Activated naive CD8-positive, alpha-beta T cell (primary cell): ENCODE measurements around the gene RNF212B.
"Not testable (repeated sequence)": the region's sequence is repeated elsewhere in the genome, so short reads cannot be mapped to it uniquely, and the experiment has no call there.

Experiments used
- H3K27ac Mint-ChIP-seq: one replicate; pipeline ENCODE4 v1.8.0; 2021; ENCODE audit warnings: mixed read lengths
- H3K27me3 Mint-ChIP-seq: one replicate; pipeline ENCODE4 v1.8.0; 2021; ENCODE audit warnings: mixed read lengths
- H3K36me3 Mint-ChIP-seq: one replicate; pipeline ENCODE4 v1.8.0; 2021; ENCODE audit warnings: mixed read lengths
- H3K4me1 Mint-ChIP-seq: one replicate; pipeline ENCODE4 v1.8.0; 2021; ENCODE audit warnings: low read depth, mixed read lengths
- H3K4me3 Mint-ChIP-seq: one replicate; pipeline ENCODE4 v1.8.0; 2021; ENCODE audit warnings: mild to moderate bottlenecking, mixed read lengths
- H3K9me3 Mint-ChIP-seq: one replicate; pipeline ENCODE4 v1.8.0; 2021; ENCODE audit warnings: low read depth, mixed read lengths

Gene RNF212B, protein sequence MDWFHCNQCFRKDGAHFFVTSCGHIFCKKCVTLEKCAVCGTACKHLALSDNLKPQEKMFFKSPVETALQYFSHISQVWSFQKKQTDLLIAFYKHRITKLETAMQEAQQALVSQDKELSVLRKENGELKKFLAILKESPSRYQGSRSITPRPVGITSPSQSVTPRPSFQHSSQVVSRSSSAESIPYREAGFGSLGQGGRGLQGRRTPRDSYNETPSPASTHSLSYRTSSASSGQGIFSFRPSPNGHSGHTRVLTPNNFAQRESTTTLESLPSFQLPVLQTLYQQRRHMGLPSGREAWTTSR

DNA sequence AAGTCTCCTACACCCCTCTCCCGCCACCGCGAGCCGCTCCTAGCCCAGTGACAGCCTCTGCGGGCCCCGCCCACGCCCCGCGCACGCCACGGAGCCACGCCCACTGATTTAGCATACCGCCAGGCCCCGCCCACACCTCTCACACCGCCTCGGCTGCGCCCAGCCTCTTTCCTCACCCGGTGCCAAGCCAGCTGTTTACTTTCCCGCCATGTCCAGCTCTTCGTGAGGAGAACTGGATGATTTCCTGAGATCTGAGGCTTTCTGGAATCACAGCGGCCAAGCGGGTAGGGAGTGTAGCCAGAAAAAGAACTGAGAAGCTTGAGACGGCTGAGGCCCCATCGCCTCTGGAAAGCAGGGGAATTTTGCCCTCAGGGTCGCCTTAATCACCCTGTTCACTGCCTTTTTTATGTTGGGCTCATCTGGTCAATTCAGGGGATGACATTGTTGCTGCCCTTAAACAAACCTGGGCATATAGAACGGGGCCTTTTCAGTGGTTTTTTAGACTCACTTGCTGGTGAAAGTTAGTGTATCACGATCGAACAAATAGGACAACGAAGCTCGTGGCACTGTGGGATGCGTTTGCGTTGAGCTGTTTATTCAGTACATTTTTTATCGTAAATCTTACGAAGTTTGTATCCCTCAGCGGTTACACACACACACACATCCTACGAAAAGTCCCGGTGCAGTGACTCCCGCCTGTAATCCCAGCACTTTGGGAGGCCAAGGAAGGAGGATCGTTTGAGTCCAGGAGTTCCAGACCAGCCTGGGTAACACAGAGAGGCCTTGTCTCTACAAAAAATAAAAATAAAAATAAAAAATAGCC lies at the start of gene RNF212B:
TSS of gene RNF212B (plus strand) at position 165 of the 823 bp plus-strand sequence. CDS start 2,410 bp downstream, outside the sequence.
- peak within 1 kb of the TSS; percentile 69 for H3K4me3 Mint-ChIP-seq
- H3K9me3 Mint-ChIP-seq: no peaks in the 10 kb centered on the region
- H3K27ac Mint-ChIP-seq: no peak within 1 kb of the TSS
- peaks cover 8% of the 10 kb centered on the region for H3K27me3 Mint-ChIP-seq
- peaks cover 4% of the 10 kb centered on the region for H3K4me1 Mint-ChIP-seq
- no peaks in the 10 kb centered on the region for H3K36me3 Mint-ChIP-seq

DNA sequence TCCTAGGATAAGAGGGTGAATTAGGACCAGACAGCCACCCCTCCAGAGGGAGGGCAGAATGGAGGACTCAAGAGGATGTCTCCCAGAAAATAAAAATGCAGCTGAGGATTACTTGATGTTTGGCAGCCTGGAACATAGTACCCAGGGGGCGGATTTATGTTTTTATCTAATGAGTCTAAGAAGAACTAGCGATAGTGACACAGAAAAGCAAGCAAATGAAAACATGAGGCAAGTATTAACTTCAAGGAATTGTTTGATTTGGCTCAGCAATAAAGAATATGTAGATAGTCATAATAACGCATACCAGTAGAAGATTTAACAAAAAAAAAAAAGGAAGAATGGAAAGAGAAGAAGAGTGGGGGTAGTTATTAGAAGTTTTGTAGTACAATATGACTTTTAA lies 44.3 kb upstream of the RNF212B start:
- no peaks in the 10 kb centered on the region for H3K4me1 Mint-ChIP-seq
- H3K27ac Mint-ChIP-seq: no peak overlapping the region
- no peaks in the 10 kb centered on the region for H3K9me3 Mint-ChIP-seq
- H3K36me3 Mint-ChIP-seq: no peaks in the 10 kb centered on the region
- H3K4me3 Mint-ChIP-seq: no peak overlapping the region
- H3K27me3 Mint-ChIP-seq: peaks cover 3% of the 10 kb centered on the region

DNA sequence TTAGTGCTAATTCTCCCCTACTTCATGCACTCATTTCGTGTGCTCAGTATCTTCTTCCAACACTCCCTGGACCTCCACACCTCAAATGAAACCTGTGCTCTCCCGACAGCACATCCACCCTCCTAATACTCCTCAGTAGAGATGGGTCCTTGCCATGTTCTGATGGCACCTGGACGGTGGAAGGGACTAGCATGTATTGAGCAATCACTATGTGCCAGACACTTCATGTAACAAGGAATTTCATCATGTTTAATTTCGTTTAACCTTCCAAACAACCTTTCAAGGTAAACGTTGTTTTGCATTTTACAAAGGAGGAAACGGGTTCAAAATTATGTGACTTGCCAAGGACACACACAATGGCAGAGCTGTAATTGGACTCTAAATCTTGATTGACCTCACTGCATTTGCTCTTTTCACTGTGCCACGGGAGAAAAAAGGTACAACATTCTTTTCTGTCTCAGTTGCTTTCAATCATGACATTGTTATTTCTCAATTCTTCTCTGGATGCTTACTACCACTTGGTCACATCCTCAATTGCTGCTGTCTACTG lies 42.1 kb upstream of the RNF212B start:
- no peaks in the 10 kb centered on the region for H3K36me3 Mint-ChIP-seq
- H3K4me1 Mint-ChIP-seq: no peaks in the 10 kb centered on the region
- peaks cover 3% of the 10 kb centered on the region for H3K27me3 Mint-ChIP-seq
- no peak overlapping the region for H3K4me3 Mint-ChIP-seq
- no peaks in the 10 kb centered on the region for H3K9me3 Mint-ChIP-seq
- H3K27ac Mint-ChIP-seq: no peak overlapping the region

DNA sequence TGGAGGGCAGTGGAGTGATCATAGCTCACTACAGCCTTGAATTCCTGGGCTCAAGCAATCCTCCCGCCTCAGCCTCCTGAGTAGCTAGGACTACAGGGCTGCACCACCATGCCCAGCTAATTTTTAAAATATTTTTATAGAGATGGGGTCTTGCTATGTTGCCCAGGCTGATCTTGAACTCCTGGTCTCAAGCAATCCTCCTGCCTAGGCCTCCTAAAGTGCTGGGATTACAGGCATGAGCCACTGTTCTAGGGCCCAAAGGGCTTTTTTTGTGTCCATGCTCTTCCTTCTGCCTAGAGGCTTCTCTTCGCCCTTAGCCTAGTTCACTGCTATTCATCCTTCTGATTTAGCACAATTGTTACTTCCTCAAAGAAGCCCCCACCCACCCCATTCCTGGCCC lies 41.2 kb upstream of the RNF212B start:
- H3K9me3 Mint-ChIP-seq, H3K27ac Mint-ChIP-seq, H3K4me3 Mint-ChIP-seq, H3K36me3 Mint-ChIP-seq, H3K4me1 Mint-ChIP-seq, H3K27me3 Mint-ChIP-seq: not testable (repeated sequence)

DNA sequence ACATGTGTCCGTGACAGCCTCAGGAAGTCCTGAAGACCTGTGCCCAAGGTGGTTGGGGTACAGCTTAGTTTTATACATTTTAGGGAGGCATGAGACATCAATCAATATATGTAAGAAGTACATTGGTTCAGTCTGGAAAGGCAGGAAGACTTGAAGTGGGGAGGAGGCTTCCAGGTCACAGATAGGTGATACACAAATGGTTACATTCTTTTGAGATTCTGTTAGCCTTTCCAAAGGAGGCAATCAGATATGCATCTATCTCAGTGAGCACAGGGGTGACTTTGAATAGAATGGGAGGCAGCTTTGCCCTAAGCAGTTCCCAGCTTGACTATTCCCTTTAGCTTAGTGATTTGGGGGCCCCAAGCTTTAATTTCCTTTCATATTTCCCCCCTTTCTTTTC lies 38.6 kb upstream of the RNF212B start:
- H3K27me3 Mint-ChIP-seq, H3K4me1 Mint-ChIP-seq, H3K27ac Mint-ChIP-seq, H3K36me3 Mint-ChIP-seq, H3K9me3 Mint-ChIP-seq, H3K4me3 Mint-ChIP-seq: not testable (repeated sequence)

DNA sequence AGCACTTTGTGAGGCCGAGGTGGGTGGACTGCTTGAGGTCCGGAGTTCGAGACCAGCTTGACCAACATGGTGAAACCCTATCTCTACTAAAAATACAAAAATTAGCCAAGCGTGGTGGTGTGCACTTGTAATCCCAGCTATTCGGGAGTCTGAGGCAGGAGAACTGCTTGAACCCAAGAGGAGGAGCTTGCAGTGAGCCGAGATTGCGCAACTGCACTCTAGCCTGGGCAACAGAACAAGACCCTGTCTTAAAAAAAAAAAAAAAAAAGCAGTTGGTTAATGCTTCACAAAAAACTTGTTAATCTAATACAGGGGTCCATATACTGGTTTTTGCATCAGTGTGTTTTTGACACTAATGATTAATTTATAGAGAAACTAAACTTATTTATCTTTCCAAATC lies 35.7 kb upstream of the RNF212B start:
- peaks cover 2% of the 10 kb centered on the region for H3K27me3 Mint-ChIP-seq
- H3K27ac Mint-ChIP-seq: no peak overlapping the region
- H3K4me3 Mint-ChIP-seq: no peak overlapping the region
- H3K4me1 Mint-ChIP-seq: no peaks in the 10 kb centered on the region
- no peaks in the 10 kb centered on the region for H3K36me3 Mint-ChIP-seq
- no peaks in the 10 kb centered on the region for H3K9me3 Mint-ChIP-seq

DNA sequence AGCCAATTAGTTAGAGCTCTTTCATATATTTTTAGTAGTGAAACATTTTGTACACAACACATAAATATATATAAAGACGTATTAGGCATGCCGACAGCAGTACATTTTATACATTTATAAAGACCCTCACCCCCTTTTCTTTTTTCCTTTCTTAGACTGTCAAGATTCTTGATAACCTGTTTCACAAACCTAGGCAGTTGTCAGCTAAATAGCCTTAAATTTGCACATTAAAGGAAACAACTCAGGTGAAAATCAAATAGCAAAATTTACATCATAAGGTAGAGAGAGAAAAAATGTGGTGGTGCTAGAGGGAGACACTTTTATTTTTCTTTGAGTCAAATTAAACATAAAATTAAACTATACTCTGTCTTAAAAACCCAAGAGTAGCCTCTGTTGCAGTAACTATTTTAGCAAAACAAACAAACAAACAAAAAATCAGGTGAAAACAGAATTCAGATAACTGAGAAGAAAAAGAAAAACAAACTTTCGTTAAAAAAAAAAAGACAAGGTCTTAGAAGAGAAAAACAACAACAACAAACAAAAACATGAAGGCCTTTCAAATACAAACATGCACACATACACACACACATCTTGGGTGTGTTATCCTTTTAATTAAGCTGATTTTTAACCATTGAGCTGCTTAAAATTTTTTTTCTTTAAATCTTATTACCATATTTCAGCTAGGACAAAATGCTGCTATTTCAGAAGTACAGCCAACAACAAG lies 31.2 kb upstream of the RNF212B start:
- no peak overlapping the region for H3K27ac Mint-ChIP-seq
- no peak overlapping the region for H3K4me3 Mint-ChIP-seq
- H3K27me3 Mint-ChIP-seq: peaks cover 13% of the 10 kb centered on the region
- H3K4me1 Mint-ChIP-seq: no peaks in the 10 kb centered on the region
- peaks cover 2% of the 10 kb centered on the region for H3K36me3 Mint-ChIP-seq
- H3K9me3 Mint-ChIP-seq: no peaks in the 10 kb centered on the region

DNA sequence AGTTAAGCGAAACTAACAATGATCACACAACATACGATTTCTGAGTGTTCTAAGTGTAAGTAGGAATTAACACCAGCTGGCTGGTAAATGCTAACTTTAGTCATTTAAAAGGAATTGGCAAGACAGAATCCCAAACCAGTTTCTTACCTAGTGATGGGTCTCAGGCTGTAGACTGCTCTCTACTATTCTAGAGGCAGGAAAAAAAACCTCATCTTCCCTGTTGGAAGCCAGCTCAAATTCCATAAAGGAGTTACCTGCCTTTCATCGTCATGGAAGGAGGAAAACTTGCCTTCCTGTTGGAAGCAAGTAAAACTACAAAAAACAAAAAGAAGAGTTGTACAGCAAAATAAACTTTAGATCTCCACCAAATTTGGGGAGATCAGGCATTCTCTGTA lies 30.6 kb upstream of the RNF212B start:
- no peaks in the 10 kb centered on the region for H3K9me3 Mint-ChIP-seq
- H3K27ac Mint-ChIP-seq: no peak overlapping the region
- H3K4me1 Mint-ChIP-seq: no peaks in the 10 kb centered on the region
- peaks cover 15% of the 10 kb centered on the region for H3K27me3 Mint-ChIP-seq
- H3K36me3 Mint-ChIP-seq: peaks cover 2% of the 10 kb centered on the region
- H3K4me3 Mint-ChIP-seq: no peak overlapping the region

DNA sequence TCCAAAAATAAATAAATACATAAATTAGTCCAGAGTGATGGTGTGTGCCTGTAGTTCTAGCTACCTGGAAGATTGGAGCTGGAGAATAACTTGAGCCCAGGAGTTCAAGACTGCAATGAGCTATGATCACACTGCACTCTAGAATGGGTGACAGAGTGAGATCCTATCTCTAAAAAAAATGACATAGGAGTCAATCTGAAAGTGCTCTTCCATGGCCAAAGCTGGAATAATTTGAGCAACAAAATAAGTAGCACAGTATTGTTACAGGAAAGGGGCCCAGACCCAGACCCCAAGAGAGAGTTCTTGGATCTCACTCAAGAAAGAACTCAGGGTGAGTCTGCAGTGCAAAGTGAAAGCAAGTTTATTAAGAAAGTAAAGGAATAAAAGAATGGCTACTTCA lies 29.4 kb upstream of the RNF212B start:
- Mint-ChIP-seq H3K9me3 (no peaks in the 10 kb centered on the region), H3K27me3 (peaks cover 15% of the 10 kb centered on the region), H3K4me3 (no peak overlapping the region)

DNA sequence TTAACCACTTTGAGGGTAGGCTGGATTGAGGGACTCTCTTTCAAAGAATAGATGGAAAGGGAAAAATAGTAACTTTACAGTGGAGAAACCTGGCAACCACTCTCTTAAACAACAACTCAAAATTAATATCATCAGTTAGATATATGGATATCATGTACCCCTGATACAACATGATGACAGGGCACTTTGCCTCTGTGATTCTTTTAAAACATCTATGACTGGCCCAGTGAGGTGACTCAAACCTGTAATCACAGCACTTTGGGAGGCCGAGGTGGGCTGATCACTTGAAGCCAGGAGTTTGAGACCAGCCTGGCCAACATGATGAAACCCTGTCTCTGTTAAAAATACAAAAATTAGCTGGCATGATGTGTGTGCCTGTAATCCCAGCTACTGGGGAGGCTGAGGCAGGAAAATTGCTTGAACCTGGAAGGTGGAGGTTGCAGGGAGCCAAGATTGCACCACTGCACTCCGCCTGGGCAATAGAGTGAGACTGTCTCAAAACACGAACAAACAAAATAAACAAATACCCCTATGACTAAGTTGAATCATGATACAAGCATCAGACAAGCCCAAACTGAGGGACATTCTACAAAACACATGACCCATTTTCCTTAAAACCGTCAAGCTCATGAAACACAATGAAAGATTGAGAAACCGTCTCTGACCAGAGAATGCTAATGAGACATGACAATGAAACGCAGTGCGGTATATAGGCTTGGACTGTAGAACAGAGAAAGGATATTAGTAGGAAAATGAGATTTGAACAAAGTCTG lies 27.9 kb upstream of the RNF212B start:
- no peaks in the 10 kb centered on the region for H3K4me1 Mint-ChIP-seq
- peaks cover 2% of the 10 kb centered on the region for H3K36me3 Mint-ChIP-seq
- H3K27ac Mint-ChIP-seq: no peak overlapping the region
- peaks cover 15% of the 10 kb centered on the region for H3K27me3 Mint-ChIP-seq
- no peaks in the 10 kb centered on the region for H3K9me3 Mint-ChIP-seq
- no peak overlapping the region for H3K4me3 Mint-ChIP-seq

More for the DNA sequence above, 29.4 kb upstream of the RNF212B start:
- Mint-ChIP-seq H3K36me3 (peaks cover 2% of the 10 kb centered on the region), H3K27ac (no peak overlapping the region), H3K4me1 (no peaks in the 10 kb centered on the region)

DNA sequence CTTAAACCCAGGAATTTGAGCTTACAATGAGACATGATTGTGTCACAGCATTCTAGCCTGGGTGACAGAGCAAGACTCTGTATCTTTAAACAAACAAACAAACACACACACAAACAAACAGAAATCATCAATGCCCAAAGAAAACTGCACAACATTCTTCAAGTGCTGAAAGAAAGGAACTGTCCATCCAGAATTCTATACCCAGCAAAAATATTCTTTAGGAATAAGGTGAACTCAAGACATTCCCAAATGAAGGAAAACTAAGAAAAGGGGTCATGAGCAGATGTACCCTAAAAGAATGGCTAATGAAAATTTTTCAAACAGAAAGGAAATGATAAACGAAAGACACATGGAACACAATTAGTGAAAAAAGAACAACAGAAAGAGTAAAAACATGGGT lies 22.3 kb upstream of the RNF212B start:
- Mint-ChIP-seq H3K4me3 (no peak overlapping the region), H3K4me1 (no peaks in the 10 kb centered on the region), H3K27ac (no peak overlapping the region), H3K9me3 (no peaks in the 10 kb centered on the region), H3K27me3 (peaks cover 10% of the 10 kb centered on the region), H3K36me3 (peaks cover 4% of the 10 kb centered on the region)

DNA sequence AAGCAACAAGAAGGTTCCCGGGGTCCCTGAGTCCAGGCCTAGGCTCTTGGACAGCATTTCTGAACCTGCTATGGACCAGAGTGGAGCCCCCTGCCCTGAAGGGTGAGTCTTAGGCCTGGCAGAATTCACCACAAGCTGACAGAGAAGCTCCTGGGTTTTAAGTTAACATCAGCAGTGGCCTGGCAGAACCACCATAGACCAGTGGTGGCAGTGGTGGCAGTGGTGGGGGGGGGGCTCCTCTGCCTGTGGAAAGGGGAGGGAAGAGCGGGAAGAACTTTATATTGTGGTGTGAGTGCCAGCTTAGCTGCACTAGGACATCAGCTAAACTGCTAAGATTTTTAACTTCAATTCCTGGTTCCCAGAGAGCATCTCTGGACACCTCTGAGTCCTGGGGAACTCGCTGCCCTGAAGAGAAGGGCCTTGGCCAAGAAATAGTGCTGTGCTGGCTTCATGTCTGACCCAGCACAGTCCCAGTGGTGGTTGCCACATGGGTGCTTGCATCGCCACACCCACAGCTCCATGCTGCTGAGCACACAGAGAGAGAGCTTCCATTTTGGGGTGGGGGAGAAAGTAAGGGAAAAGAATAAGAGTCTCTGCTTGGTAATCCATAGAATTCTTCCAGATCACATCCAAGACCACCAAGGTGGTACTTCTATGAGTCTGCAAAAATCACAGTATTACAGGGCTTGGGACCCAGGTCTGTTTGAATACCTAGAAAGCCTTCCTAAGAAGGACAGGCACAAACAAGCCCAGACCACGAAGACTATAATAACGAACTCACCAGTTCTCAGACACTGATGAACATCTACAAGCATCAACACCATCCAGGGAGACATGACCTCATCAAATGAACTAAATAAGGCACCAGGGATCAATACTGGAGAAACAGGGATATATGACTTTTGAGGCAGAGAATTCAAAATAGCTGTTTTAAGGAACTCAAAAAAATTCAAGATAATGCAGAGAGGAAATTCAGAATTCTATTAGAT lies 20.4 kb upstream of the RNF212B start:
- Mint-ChIP-seq H3K4me3 (no peak overlapping the region), H3K27me3 (peaks cover 14% of the 10 kb centered on the region), H3K27ac (no peak overlapping the region), H3K36me3 (peaks cover 4% of the 10 kb centered on the region), H3K9me3 (no peaks in the 10 kb centered on the region), H3K4me1 (no peaks in the 10 kb centered on the region)

DNA sequence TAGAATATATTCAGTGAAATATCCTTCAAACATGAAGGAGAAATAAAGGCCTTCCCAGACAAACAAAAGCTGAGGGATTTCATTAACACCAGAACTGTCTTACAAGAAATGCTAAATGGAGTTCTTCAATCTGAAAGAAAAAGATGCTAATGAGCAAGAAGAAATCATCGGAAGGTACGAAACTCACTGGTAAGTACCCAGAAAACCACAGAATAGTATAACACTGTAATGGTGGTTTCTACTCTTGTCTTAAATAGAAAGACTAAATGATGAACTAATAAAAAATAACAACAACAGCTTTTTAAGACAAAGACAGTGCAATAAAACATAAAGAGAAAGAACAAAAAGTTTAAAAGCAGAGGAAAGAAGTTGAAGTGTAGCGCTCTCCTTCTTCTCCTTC lies 18.7 kb upstream of the RNF212B start:
- Mint-ChIP-seq H3K36me3 (peaks cover 4% of the 10 kb centered on the region), H3K4me1 (no peaks in the 10 kb centered on the region), H3K27ac (no peak overlapping the region), H3K4me3 (no peak overlapping the region), H3K27me3 (peaks cover 15% of the 10 kb centered on the region), H3K9me3 (no peaks in the 10 kb centered on the region)
